ENCODE data around the gene SUV39H1.

Gene SUV39H1

DNA sequence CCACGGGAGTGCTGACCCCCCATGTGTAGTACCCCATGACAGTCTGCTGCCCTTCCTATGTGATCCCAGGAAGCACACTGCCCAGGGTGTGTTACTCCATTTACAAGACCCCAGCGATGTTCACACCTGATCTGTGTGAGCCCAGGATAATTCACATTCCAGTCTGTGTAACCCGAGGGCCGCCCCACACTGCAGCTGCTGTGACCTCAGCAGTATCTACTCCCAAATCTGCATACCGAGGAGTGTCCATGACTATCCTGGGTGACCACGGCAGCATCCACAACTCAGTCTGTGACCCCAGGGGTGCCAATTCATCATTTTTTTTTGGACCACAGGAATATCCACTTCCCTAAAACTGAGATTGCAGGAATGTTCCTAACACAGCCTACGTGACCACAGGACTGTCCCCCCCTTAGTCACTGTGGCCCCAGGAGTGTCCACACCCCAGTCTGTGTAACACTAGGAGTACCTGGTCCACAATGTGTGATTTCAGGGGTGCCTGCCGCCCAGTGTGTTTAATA lies 57.2 kb downstream of the SUV39H1 start:
- Histone ChIP-seq H3K36me3 (ENCODE audit: insufficient read depth) (no peaks in the 10 kb centered on the region), H3K9ac (no peak overlapping the region), H3K4me3 (IDR thresholded peaks at IDR 0.05; ENCODE audit: insufficient read depth, low read depth, low read length) (no peak overlapping the region), H2AFZ (ENCODE audit: low read depth) (no peak overlapping the region), H3K4me2 (no peak overlapping the region), H3K27ac (no peak overlapping the region), H3K4me1 (ENCODE audit: low read depth, poor library complexity, severe bottlenecking) (no peaks in the 10 kb centered on the region), H4K20me1 (ENCODE audit: insufficient read depth) (no peaks in the 10 kb centered on the region), H3K27me3 (ENCODE audit: insufficient read depth, low read depth) (no peaks in the 10 kb centered on the region), H3K79me2 (ENCODE audit: insufficient read depth, low read depth) (no peaks in the 10 kb centered on the region)
- no peak for TF ChIP-seq CTCF (conservative IDR thresholded peaks at IDR 0.05; ENCODE audit: low read depth, low read length)

DNA sequence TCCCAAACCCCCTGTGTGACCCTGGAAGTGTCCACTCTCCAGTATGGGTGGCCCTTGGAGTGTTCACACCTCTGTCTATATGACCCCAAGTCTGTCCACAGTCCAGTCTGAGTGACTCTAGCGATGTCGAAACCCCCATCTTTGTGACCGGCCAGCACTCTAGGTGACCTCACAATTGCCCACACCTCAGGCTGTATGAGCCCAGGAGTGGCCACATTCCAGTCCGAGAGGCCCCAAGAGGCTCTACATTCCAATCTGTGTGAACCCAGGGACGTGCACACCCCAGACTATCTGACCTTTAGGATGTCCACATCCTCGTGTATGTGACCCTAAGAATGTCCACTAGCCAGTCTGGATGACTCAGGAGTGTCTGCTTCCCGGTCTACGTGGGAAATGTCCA lies 57.7 kb downstream of the SUV39H1 start:
- H2AFZ ChIP-seq (ENCODE audit: low read depth): no peak overlapping the region
- H3K4me2 ChIP-seq: no peak overlapping the region
- no peak overlapping the region for H3K4me3 ChIP-seq (IDR thresholded peaks at IDR 0.05; ENCODE audit: insufficient read depth, low read depth, low read length)
- H3K27ac ChIP-seq: no peak overlapping the region
- H3K79me2 ChIP-seq (ENCODE audit: insufficient read depth, low read depth): no peaks in the 10 kb centered on the region
- H3K4me1 ChIP-seq (ENCODE audit: low read depth, poor library complexity, severe bottlenecking): no peaks in the 10 kb centered on the region
- no peaks in the 10 kb centered on the region for H3K36me3 ChIP-seq (ENCODE audit: insufficient read depth)
- no peak for TF ChIP-seq CTCF (conservative IDR thresholded peaks at IDR 0.05; ENCODE audit: low read depth, low read length)
- H3K27me3 ChIP-seq (ENCODE audit: insufficient read depth, low read depth): no peaks in the 10 kb centered on the region
- H4K20me1 ChIP-seq (ENCODE audit: insufficient read depth): no peaks in the 10 kb centered on the region
- H3K9ac ChIP-seq: no peak overlapping the region
